ENCODE data around the gene LEMD2. TPM values are rescaled to one million over a fixed set of nuclear protein-coding genes. Genes with fewer than 3 reads are reported as not detected.

LEMD2 gene
- total and polyA plus RNA-seq, 9 of the 15 experiments (the other 6 are each of a cell fraction or from before 2014, with no cell fraction given) = 0.32 to 46.3 (median 30.8) TPM

DNA sequence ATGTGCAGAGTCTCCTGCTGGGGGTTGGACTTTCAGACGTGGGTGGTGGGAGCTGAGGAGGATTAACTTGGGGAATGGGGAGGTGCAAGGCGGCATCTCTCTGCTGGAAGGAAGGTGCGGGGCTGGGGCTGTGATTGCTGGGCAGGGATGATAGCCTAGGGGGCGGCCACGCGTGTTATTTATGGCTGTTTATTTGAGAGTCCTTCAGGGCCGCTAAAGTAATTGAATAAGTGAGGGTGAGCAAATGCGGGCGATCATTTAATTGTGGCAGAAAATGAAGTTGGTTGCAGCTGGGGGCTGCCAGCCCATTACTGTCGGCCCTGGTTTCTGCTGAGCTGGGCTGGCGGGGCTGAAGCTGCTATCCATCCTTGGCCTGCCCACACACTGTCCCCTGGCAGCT is 34.7 kb downstream of the LEMD2 start:
- Histone ChIP-seq H3K79me2 (ENCODE audit: control insufficient read depth, insufficient read depth, low read length) (no peaks in the 10 kb centered on the region), H3K27ac (ENCODE audit: extremely low read depth, low read depth, low read length) (no peak overlapping the region), H2AFZ (ENCODE audit: low read depth, low read length) (no peak overlapping the region), H3K4me2 (ENCODE audit: insufficient read depth, low read length) (no peak overlapping the region), H3K36me3 (ENCODE audit: control insufficient read depth, insufficient read depth, low read length) (no peaks in the 10 kb centered on the region), H4K20me1 (replicated peaks; ENCODE audit: control insufficient read depth, insufficient read depth, low read length) (no peaks in the 10 kb centered on the region; the same call in 1 of the 2 replicates), H3K4me3 (no peak overlapping the region), H3K9ac (ENCODE audit: insufficient read depth in 1 of 2, low read depth in 2 of 2, low read length in 2 of 2) (0 out of 4 replicates have a peak overlapping the region, but pooled peaks of 1 of the 2 experiments have one; percentile 39), H3K4me1 (replicated peaks in 1 of 2; ENCODE audit: control insufficient read depth in 2 of 2, insufficient read depth in 2 of 2, low read length in 2 of 2) (peaks cover 0 to 10% of the 10 kb centered on the region in 2 experiments; a peak in 2 of 5 replicates), H3K27me3 (ENCODE audit: control insufficient read depth in 2 of 2, insufficient read depth in 2 of 2, low read length in 2 of 2) (peaks cover 37 to 74% of the 10 kb centered on the region in 2 experiments), H3K9me1 (ENCODE audit: control insufficient read depth, insufficient read depth, low read length) (peaks cover 3% of the 10 kb centered on the region), H3K9me3 (replicated peaks; ENCODE audit: control insufficient read depth, insufficient read depth, low read depth, low read length) (no peaks in the 10 kb centered on the region)
- DNase-seq (ENCODE audit: extremely low read depth in 1 of 4, low spot score in 3 of 4) (no peak), ATAC-seq (no peak), FAIRE-seq (no peak)
- ChIA-PET POLR2A (no interaction called here), CTCF (ENCODE audit: low intra/inter-chr PET ratio) (no interaction called here)
- intact Hi-C loops (cut with micrococcal nuclease) (no loop called here), in situ Hi-C loops (cut with MboI) (no loop called here)
- WGBS (ENCODE audit: insufficient coverage, low coverage, missing lambda C conversion rate) = 1% methylated on average over 11 of the region's 11 CpGs
- no TSS peak for BruUV-seq (replicated peaks)
- TF ChIP-seq RBM34 (IDR thresholded peaks at IDR 0.05; ENCODE audit: borderline replicate concordance, insufficient read depth, low read length) = no peak
- no peak for TF ChIP-seq SAFB2 (IDR thresholded peaks at IDR 0.05; ENCODE audit: borderline replicate concordance, low read depth, low read length, severe bottlenecking)
- TF ChIP-seq, protein P1, sequence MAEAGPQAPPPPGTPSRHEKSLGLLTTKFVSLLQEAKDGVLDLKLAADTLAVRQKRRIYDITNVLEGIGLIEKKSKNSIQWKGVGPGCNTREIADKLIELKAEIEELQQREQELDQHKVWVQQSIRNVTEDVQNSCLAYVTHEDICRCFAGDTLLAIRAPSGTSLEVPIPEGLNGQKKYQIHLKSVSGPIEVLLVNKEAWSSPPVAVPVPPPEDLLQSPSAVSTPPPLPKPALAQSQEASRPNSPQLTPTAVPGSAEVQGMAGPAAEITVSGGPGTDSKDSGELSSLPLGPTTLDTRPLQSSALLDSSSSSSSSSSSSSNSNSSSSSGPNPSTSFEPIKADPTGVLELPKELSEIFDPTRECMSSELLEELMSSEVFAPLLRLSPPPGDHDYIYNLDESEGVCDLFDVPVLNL (CRISPR knock-in tag; IDR thresholded peaks at IDR 0.05; ENCODE audit: low read depth) = no peak
- no peak for TF ChIP-seq ESRRB (CRISPR knock-in tag; IDR thresholded peaks at IDR 0.05; ENCODE audit: borderline replicate concordance)
- TF ChIP-seq, protein P2, sequence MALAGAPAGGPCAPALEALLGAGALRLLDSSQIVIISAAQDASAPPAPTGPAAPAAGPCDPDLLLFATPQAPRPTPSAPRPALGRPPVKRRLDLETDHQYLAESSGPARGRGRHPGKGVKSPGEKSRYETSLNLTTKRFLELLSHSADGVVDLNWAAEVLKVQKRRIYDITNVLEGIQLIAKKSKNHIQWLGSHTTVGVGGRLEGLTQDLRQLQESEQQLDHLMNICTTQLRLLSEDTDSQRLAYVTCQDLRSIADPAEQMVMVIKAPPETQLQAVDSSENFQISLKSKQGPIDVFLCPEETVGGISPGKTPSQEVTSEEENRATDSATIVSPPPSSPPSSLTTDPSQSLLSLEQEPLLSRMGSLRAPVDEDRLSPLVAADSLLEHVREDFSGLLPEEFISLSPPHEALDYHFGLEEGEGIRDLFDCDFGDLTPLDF (CRISPR knock-in tag; IDR thresholded peaks at IDR 0.05) = no peak
- TF ChIP-seq BCOR (IDR thresholded peaks at IDR 0.05) = no peak
- no peak for TF ChIP-seq CXXC5 (CRISPR knock-in tag; IDR thresholded peaks at IDR 0.05)
- TF ChIP-seq TGIF2 (CRISPR knock-in tag; IDR thresholded peaks at IDR 0.05) = no peak
- no peak for TF ChIP-seq TOE1 (IDR thresholded peaks at IDR 0.05; ENCODE audit: borderline replicate concordance)
- TF ChIP-seq TOE1 (CRISPR knock-in tag; IDR thresholded peaks at IDR 0.05; ENCODE audit: borderline replicate concordance, low read depth) = no peak
- no peak for TF ChIP-seq TCF7 (IDR thresholded peaks at IDR 0.05; ENCODE audit: borderline replicate concordance)
- no peak for TF ChIP-seq MYC (IDR thresholded peaks at IDR 0.05; ENCODE audit: low read depth, low read length)
- TF ChIP-seq MYC (CRISPR knock-in tag; IDR thresholded peaks at IDR 0.05; ENCODE audit: borderline replicate concordance, low read depth) = no peak
- TF ChIP-seq, protein P3, sequence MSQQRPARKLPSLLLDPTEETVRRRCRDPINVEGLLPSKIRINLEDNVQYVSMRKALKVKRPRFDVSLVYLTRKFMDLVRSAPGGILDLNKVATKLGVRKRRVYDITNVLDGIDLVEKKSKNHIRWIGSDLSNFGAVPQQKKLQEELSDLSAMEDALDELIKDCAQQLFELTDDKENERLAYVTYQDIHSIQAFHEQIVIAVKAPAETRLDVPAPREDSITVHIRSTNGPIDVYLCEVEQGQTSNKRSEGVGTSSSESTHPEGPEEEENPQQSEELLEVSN (IDR thresholded peaks at IDR 0.05; ENCODE audit: borderline replicate concordance in 1 of 2, extremely low read depth in 1 of 2, insufficient read depth in 1 of 2, insufficient read length in 1 of 2, low read depth in 1 of 2, low read length in 1 of 2, poor library complexity in 1 of 2, severe bottlenecking in 1 of 2) = no peak
- TF ChIP-seq RB1 (IDR thresholded peaks at IDR 0.05; ENCODE audit: low read depth) = no peak
- no peak for TF ChIP-seq ZNF764 (CRISPR knock-in tag; IDR thresholded peaks at IDR 0.05; ENCODE audit: low read depth)
- TF ChIP-seq, protein P4, sequence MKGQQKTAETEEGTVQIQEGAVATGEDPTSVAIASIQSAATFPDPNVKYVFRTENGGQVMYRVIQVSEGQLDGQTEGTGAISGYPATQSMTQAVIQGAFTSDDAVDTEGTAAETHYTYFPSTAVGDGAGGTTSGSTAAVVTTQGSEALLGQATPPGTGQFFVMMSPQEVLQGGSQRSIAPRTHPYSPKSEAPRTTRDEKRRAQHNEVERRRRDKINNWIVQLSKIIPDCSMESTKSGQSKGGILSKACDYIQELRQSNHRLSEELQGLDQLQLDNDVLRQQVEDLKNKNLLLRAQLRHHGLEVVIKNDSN (CRISPR knock-in tag; IDR thresholded peaks at IDR 0.05) = no peak
- TF ChIP-seq FOXA1 (IDR thresholded peaks at IDR 0.05; ENCODE audit: borderline replicate concordance) = no peak
- TF ChIP-seq ATF1 (CRISPR knock-in tag; IDR thresholded peaks at IDR 0.05) = no peak
- TF ChIP-seq ATF1 (tag; IDR thresholded peaks at IDR 0.05) = no peak
- no peak for TF ChIP-seq ZBTB8A (IDR thresholded peaks at IDR 0.05; ENCODE audit: partially characterized antibody)

Measured in K562 (cell line).